B cell (primary cell): ENCODE measurements around the gene FLT3LG. TPM values are rescaled to one million over a fixed set of nuclear protein-coding genes. Genes with fewer than 3 reads are reported as not detected.

Experiments used
- ATAC-seq: fragments of 200-7000 bp; cut with Tn5 transposase; one replicate; pipeline ENCODE4 v1.10.0; 2021; ENCODE audit warnings: low read depth, mild to moderate bottlenecking, moderate number of reproducible peaks, moderate library complexity
- CTCF ChIA-PET: fragments of 350-600 bp; sonication (Branson Sonifier 250); formaldehyde crosslinking; loops from one replicate; lab custom pipeline; 2021; ENCODE audit warnings: antibody characterized with exemption, inconsistent platforms; lab: Charles Lee
- POLR2A ChIA-PET: fragments of 350-600 bp; sonication (Branson Sonifier 250); formaldehyde crosslinking; loops from one replicate; lab custom pipeline; 2021; ENCODE audit warnings: antibody characterized with exemption; lab: Charles Lee
- DNase-seq: peaks from one replicate; pipeline ENCODE4 v3.0.0; 2013
- H2AFZ ChIP-seq: 2 replicates; pipeline ENCODE4 v1.6.1; 2012; ENCODE audit warnings: mild to moderate bottlenecking, low read depth, low read length; ENCODE audit not compliant: insufficient read depth, poor library complexity, severe bottlenecking
- H3K27ac ChIP-seq, 2 donors: 1 replicate in 1 of 2; 2 replicates in 1 of 2; pipeline ENCODE4 v1.5.1; 2012 to 2013; ENCODE audit warnings: low read length in 2 of 2, mild to moderate bottlenecking in 2 of 2, moderate library complexity in 1 of 2
- H3K27me3 ChIP-seq, 4 experiments: fragments of 200-600 bp in 1 of 4; sonication (generic) in 1 of 4; replicated peaks in 1 of 4; 1 replicate in 2 of 4; 2 replicates in 2 of 4; pipeline versions ENCODE4 v1.6.1 to v1.7.0; 2013 to 2016; ENCODE audit warnings: low read length in 3 of 4, mild to moderate bottlenecking in 2 of 4, mixed read lengths in 1 of 4, moderate library complexity in 1 of 4; ENCODE audit not compliant: insufficient read depth in 4 of 4, control insufficient read depth in 3 of 4; ENCODE audit errors: control extremely low read depth in 1 of 4
- H3K36me3 ChIP-seq, 2 experiments: replicated peaks in 1 of 2; 1 replicate in 1 of 2; 2 replicates in 1 of 2; pipeline versions ENCODE4 v1.6.1 to v1.7.1; 2013; ENCODE audit warnings: low read length in 1 of 2; ENCODE audit not compliant: insufficient read depth in 2 of 2, control insufficient read depth in 1 of 2; ENCODE audit errors: control extremely low read depth in 1 of 2, extremely low read depth in 1 of 2
- H3K4me1 ChIP-seq, 2 donors: fragments of 200-600 bp in 1 of 2; sonication (generic) in 1 of 2; 1 replicate in 1 of 2; 2 replicates in 1 of 2; pipeline versions ENCODE4 v1.5.1 to v1.6.1; 2013 to 2017; ENCODE audit warnings: low read length in 2 of 2; ENCODE audit not compliant: control insufficient read depth in 2 of 2, insufficient read depth in 2 of 2
- H3K4me2 ChIP-seq: replicated peaks from 2 replicates; pipeline ENCODE3; 2012; ENCODE audit warnings: mild to moderate bottlenecking, low read depth, low read length; ENCODE audit not compliant: poor library complexity, severe bottlenecking
- H3K4me3 ChIP-seq, 5 experiments: fragments of 200-600 bp in 1 of 5; sonication (generic) in 1 of 5; 1 replicate in 3 of 5; 2 replicates in 2 of 5; pipeline versions ENCODE4 v1.5.1 to v1.7.0; 2011 to 2016; ENCODE audit warnings: low read length in 4 of 5, mild to moderate bottlenecking in 4 of 5, low read depth in 2 of 5, control low read depth in 1 of 5, moderate library complexity in 1 of 5; ENCODE audit not compliant: insufficient read depth in 1 of 5; ENCODE audit errors: control extremely low read depth in 1 of 5, extremely low read depth in 1 of 5
- H3K79me2 ChIP-seq: fragments of 200-600 bp; sonication (generic); one replicate; pipeline ENCODE4 v1.6.0; 2016; ENCODE audit warnings: low read length; ENCODE audit not compliant: control insufficient read depth, insufficient read depth
- H3K9ac ChIP-seq: fragments of 200-600 bp; sonication (generic); 2 replicates; pipeline ENCODE4 v1.6.1; 2017; ENCODE audit warnings: mild to moderate bottlenecking, low read length, moderate library complexity
- H3K9me3 ChIP-seq, 3 donors: one replicate each; pipeline versions ENCODE4 v1.6.1 to v1.7.1; 2013; ENCODE audit warnings: low read length in 2 of 3; ENCODE audit not compliant: control insufficient read depth in 2 of 3, insufficient read depth in 1 of 3; ENCODE audit errors: control extremely low read depth in 1 of 3
- H4K20me1 ChIP-seq: 2 replicates; pipeline ENCODE4 v1.6.0; 2012; ENCODE audit warnings: mild to moderate bottlenecking, low read length; ENCODE audit not compliant: insufficient read depth, control insufficient read depth, poor library complexity, severe bottlenecking
- H3K27ac Mint-ChIP-seq: one replicate; pipeline ENCODE4 v1.8.0; 2021; ENCODE audit warnings: mixed read lengths
- H3K27me3 Mint-ChIP-seq: one replicate; pipeline ENCODE4 v1.8.0; 2021; ENCODE audit warnings: mixed read lengths
- H3K4me1 Mint-ChIP-seq: one replicate; pipeline ENCODE4 v1.8.0; 2021; ENCODE audit warnings: mixed read lengths
- H3K4me3 Mint-ChIP-seq: one replicate; pipeline ENCODE4 v1.8.0; 2021; ENCODE audit warnings: mixed read lengths
- H3K9me3 Mint-ChIP-seq: one replicate; pipeline ENCODE4 v1.8.0; 2022; ENCODE audit warnings: mixed read lengths; ENCODE audit not compliant: insufficient read depth
- CTCF ChIP-seq: fragments of 200-600 bp; IDR thresholded peaks from one replicate; pipeline ENCODE4 v1.8.0; 2022; ENCODE audit warnings: antibody characterized with exemption, mild to moderate bottlenecking
- EZH2 ChIP-seq: IDR thresholded peaks from 2 replicates; pipeline ENCODE4 v1.6.1; 2012; ENCODE audit warnings: borderline replicate concordance, low read depth, mild to moderate bottlenecking, moderate library complexity, low read length; ENCODE audit not compliant: insufficient read depth, poor library complexity, severe bottlenecking
- WGBS: methylation state at CpG from one replicate; pipeline ENCODE4 v1.1.5; 2013; ENCODE audit warnings: missing lambda C conversion rate; ENCODE audit not compliant: insufficient coverage; 5-methylcytosine and 5-hydroxymethylcytosine counted together
- intact Hi-C: fragments of 100-400 bp; cut with micrococcal nuclease; formaldehyde crosslinking; loops from one replicate; pipeline ENCODE4 v1.10.0; 2022
- polyA plus RNA-seq: library from polyadenylated mRNA; depleted of rRNA; stranded (reverse); fragments of >200 nt; gene quantifications from 2 replicates; pipeline ENCODE4 v1.2.3, GENCODE V29; 2012
- total RNA-seq, 2 donors: library from RNA; stranded (reverse); fragments of 120-200 nt in 1 of 2; gene quantifications; 1 replicate in 1 of 2; 2 replicates in 1 of 2; pipeline versions ENCODE4 v1.2.3 to v1.2.4, GENCODE V29; 2013 to 2022

The FLT3LG gene
- total and polyA plus RNA-seq, 2 donors (not counting 1 experiment from before 2014, with no cell fraction given) = 31.0 to 49.8 TPM

DNA sequence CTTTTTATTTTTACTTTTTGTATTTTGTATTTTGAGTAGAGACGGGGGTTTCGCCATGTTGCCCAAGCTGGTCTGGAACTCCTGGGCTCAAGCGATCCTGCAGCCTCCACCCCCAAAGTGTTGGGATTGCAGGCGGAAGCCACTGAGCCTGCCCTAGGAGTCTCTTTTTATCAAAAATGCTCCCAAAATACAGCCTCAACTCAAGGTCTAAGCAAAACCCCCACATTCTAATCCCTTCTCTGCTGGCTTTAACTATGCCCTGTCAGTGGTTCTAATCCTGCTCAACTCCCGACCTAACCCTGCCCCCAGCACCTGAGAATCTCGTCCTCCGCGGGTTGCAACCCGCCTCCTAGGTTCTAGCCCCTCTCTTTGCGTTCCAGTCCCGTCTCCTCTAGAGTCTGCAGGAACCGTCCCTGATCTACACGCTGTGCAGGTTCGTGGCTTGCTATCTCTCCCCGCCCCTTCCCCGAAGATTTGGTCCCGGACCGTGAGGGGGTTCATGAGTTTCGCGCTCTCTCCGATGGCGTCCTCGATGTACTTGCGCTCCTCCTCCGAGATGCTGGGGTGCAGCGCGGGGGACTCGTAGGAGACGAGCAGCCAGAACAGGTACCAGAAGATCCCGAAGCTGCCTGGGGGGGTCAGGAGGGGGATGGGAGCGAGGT, 40.6 kb upstream of the FLT3LG start:
- TF ChIP-seq EZH2 = no peak
- TF ChIP-seq CTCF = no peak

More for the DNA sequence above, 40.6 kb upstream of the FLT3LG start:
- Histone ChIP-seq H3K9me3 (peaks cover 0 to 63% (median 4%) of the 10 kb centered on the region in 3 donors), H2AFZ (peak overlapping the region; percentile 32), H3K27me3 (peaks cover 0 to 98% (median 64%) of the 10 kb centered on the region in 4 experiments), H3K4me3 (no peak overlapping the region), H3K4me2 (peak overlapping the region; percentile 61), H3K36me3 (no peaks in the 10 kb centered on the region), H3K79me2 (no peaks in the 10 kb centered on the region), H3K4me1 (peaks cover 41 to 44% of the 10 kb centered on the region in 2 donors), H3K27ac (no peak overlapping the region), H4K20me1 (no peaks in the 10 kb centered on the region), H3K9ac (peak overlapping the region; percentile 17)
- ChIA-PET CTCF (interaction anchor here (1.0 to 1.4 kb wide), 2 partner anchors 37 to 42 kb away, joined by 3 to 4 read pairs; no protein-coding TSS in a partner anchor), POLR2A (interaction anchor here (0.6 to 0.9 kb wide), 2 partner anchors 24 to 66 kb away, joined by 3 to 6 read pairs; no protein-coding TSS in a partner anchor)
- peaks cover 45% of the 10 kb centered on the region for H3K4me1 Mint-ChIP-seq
- H3K4me3 Mint-ChIP-seq = peak overlapping the region; percentile 39
- peaks cover 74% of the 10 kb centered on the region for H3K27me3 Mint-ChIP-seq
- 23% methylated on average over 27 of the region's 31 CpGs for WGBS
- H3K27ac Mint-ChIP-seq = peak overlapping the region; percentile 6
- DNase-seq = peak; percentile 38
- no peaks in the 10 kb centered on the region for H3K9me3 Mint-ChIP-seq
- ATAC-seq = no peak
- intact Hi-C loops = no loop called here
